Glomerular endothelial cell (primary cell): ENCODE data around the gene KIAA0825. TPM values are rescaled to one million over a fixed set of nuclear protein-coding genes. Genes with fewer than 3 reads are reported as not detected.
"Not testable (repeated sequence)": the region's sequence is repeated elsewhere in the genome, so short reads cannot be mapped to it uniquely, and the experiment has no call there.

Experiments used
- DNase-seq: peaks from one replicate; pipeline ENCODE4 v3.0.0-alpha.2; 2011; ENCODE audit warnings: low read depth, low spot score; ENCODE audit errors: extremely low read depth
- total RNA-seq: library from RNA; depleted of rRNA; stranded (reverse); fragments of >200 nt; gene quantifications from 2 replicates; pipeline ENCODE4 v1.2.3, GENCODE V29; 2015

KIAA0825 gene
- total RNA-seq, 1 donor from 2014 or later: 3.0 TPM

- no peak for DNase-seq
Observed at GRCh38 chr5:94199566-94199965, 418.8 kb downstream of the KIAA0825 start.

DNA sequence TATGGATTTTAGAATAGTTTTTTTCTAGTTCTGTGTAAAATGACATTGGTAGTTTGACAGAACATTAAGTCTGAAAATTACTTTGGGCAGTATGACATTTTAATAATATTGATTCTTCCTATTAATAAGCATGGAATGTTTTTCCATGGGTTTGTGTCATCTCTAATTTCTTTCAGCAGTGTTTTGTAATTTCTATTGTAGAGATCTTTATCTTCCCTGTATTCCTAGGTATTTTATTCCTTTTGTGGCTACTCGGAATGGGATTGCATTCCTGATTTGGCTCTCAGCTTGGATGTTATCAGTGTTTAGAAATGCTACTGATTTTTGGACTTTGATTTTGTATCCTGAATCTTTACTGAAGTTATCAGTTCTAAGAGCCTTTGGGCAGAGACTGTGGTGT lies 420.4 kb downstream of the KIAA0825 start:
- DNase-seq: no peak

DNA sequence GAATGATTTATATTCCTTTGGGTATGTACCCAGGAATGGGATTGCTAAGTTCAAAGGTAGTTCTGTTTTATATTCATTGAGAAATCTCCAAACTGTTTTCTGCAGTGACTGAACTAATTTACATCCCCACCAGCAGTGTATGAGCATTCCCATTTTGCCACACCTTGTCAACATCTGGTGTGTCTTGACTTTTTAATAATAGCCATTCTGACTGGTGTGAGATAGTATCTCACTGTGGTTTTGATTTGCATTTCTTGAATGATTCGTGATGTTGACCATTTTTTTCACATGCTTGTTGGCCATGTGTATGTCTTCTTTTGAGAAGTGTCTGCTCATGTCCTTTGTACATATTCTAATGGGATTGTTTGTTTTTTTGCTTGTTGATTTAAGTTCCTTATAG lies 421.5 kb downstream of the KIAA0825 start:
- no peak for DNase-seq

DNA sequence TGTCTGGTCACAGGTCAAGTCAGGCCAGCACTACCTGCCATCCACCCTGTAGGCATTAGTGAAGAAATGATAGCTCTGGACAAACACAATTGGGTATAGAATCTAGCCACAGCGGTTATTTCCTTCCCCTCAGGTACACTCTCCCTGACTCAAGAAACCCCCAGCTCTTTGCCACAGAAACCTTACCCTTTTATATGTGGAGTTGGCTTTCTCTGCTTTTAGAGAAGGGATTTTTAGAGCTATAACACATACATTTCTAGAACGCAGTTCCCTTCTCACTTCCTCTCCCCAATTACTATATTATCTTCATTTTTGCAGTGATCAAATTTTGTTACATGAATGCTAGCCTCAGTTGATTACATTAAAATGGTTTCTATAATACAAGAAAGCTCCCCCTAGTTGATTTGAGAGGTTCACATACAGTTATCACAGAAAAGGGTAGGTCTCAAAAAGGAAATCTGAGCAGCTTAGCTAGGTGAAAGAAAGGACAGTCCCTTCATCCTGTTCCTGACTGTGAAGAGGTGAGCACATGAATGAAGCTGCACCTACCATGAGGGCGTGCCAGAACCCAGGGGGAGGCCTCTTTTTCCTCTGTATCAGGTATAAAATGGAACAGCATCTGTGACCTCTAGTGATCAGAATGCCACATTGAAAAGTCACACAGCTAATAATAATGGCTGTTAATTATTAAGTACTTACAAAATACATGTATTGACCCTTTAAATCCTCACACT lies 425.6 kb downstream of the KIAA0825 start:
- no peak for DNase-seq

GRCh38 chr5:94191604-94192003 lies 426.8 kb downstream of the KIAA0825 start:
- DNase-seq: no peak

- DNase-seq: no peak
Observed at GRCh38 chr5:94188725-94189124, 429.7 kb downstream of the KIAA0825 start.

DNA sequence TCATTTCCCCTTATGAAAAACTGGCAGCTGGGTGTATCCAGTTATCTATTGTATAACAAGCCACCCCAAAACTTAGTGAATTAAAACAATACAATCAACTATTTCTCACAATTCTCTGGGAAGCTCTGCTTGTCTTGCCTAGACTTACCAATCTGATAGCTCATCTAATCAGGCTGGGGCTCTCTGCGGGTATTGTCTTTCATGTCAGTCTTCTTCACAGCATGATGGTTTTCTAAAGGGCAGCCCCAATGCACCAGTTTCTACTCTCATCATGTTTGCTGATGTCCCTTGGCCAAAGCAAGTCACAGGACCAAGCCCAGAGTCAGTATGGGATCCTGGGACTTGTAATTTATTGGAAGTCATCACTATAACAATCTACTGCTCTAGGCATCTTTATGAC lies 433.5 kb downstream of the KIAA0825 start:
- no peak for DNase-seq

DNA sequence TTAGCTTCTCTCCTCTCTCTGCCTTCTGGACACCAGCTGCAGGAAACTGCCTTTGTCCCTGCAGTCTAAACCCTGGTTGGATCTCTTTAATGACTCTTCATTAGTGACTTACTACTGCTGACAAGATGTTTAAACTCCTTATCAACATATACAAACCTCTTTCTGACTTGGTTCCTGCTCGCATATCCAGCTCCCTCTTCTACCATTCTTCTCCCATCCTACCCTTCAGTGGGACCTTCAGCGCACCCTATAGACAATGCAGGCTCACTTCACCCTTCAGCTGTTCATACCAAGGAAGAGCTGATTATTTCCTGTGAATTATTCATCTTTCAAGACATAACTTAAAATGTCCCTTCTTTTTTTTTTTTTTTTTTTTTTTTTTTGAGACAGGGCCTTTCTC lies 436.5 kb downstream of the KIAA0825 start:
- no peak for DNase-seq

GRCh38 chr5:94180761-94181160 lies 437.6 kb downstream of the KIAA0825 start:
- DNase-seq: no peak

GRCh38 chr5:94175912-94176311 lies 442.5 kb downstream of the KIAA0825 start:
- DNase-seq: no peak

DNA sequence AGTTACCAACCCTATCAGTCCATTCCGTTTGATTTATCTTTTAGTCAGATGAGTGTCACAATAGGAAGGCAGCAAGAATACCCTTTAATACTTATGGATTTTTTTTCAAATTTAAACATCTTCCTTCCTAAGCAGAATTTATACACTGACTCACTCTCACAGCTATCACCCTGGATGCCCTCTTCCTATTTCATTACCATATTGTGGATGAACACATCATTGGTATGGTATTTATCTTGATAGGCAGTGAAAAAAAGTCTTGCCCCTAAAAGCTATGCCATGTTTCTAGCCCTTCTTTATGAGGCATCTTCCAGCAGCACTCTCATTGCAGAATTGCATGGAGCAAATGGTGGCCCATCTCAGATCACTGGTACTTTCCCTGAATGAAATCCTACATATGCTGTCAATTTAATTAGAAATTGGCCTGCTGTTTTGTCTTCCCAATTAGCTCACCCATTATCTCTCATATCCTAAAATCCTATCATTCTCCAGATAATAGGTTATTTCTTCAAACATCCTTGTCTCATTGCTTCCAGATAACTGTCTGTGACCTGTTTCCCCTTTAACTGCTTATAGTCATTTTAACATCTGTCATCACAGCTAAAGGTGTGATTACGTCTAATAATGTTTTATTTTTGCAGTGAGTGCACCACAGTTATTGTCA lies 443.5 kb downstream of the KIAA0825 start:
- no peak for DNase-seq

GRCh38 chr5:94173100-94173499 lies 445.3 kb downstream of the KIAA0825 start:
- DNase-seq: no peak

DNA sequence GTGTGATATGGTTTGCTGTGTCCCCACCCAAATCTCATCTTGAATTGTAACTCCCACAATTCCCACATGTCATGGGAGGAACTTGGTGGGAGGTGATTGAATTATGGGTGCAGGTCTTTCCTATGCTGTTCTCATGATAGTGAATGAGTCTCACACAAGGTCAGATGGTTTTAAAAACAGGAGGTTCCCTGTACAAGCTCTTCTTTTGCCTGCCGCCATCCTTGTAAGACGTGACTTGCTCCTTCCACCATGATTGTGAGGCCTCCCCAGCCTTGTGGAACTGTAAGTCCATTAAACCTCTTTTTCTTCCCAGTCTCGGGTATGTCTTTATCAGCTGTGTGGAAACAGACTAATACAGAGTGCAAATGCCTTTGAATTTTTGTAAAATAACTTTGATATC lies 447.3 kb downstream of the KIAA0825 start:
- DNase-seq: not testable (repeated sequence)

DNA sequence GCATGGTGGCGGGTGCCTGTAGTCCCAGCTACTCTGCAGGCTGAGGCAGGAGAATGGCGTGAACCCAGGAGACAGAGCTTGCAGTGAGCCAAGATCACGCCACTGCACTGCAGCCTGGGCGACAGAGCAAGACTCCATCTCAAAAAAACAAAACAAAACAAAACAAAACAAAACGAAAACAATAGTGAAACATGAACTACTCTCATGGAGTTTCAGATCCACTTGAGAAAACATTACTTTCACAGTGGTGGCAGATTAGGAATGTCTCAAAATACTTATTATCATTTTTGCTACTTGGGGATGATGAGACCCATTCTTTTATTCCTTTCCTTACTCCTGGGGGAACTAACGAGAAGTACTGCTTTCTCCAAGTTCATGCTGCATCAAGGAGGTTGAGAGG lies 448.2 kb downstream of the KIAA0825 start:
- DNase-seq: not testable (repeated sequence)

- no peak for DNase-seq
Observed at GRCh38 chr5:94168151-94168550, 450.3 kb downstream of the KIAA0825 start.

DNA sequence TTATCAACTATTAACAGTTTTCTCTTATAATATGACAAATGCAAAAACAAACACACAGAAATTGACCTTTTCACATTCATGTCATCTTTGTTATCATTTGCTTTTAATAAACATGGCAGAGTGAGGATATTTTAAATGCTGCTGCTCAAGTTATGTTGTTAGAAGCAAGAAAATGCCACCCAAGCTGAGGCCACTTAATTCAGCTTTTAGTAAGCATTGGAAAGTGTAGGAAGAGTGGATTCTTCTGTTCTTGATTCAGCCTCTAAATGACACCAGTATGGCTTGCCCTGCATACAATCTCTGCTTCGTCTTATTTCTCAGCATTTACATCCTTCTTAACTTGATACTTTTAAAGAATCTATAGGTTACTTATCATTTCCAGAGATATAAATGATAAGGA lies 456.6 kb downstream of the KIAA0825 start:
- no peak for DNase-seq

- no peak for DNase-seq
Observed at GRCh38 chr5:94159144-94159543, 459.3 kb downstream of the KIAA0825 start.

DNA sequence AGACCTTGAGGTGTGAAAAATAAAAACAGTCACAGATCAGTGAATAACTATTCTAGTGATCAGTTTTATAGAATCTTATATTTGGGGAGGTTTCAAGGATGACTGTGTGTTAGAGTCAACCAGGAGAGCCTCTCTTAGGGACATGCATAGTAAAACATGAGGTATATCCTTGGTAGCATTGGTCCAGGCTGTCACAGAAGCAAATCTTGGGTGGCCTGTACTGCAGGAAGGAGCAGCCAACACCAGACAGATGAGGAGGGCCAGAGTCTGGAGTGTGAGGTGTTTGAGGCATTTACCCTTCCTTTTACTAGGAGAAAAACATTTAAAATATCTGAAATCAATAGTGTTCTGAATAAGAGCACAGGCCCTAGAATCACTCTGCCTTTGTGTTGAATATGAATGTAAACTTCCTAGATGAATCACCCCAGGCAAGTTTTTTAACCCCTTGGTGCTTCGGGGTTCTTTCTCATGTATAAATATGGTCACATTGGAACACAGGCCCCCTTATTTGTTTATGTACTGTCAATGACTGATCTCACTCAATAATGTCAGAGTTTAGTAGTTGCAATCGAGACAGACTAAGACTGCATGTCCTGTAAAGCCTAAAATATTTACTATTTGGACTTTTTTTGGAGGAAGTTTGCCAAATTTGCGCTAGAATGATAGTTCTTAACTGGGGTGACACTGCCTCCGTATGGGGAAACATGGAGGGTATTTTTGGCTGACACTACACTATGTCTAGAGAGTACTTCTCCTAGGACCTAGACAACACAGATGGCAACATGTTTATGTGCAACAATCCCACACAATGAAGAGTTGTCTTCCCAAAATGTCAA lies 460.5 kb downstream of the KIAA0825 start:
- DNase-seq: no peak

- DNase-seq: no peak
Observed at GRCh38 chr5:94154672-94155071, 463.7 kb downstream of the KIAA0825 start.

DNA sequence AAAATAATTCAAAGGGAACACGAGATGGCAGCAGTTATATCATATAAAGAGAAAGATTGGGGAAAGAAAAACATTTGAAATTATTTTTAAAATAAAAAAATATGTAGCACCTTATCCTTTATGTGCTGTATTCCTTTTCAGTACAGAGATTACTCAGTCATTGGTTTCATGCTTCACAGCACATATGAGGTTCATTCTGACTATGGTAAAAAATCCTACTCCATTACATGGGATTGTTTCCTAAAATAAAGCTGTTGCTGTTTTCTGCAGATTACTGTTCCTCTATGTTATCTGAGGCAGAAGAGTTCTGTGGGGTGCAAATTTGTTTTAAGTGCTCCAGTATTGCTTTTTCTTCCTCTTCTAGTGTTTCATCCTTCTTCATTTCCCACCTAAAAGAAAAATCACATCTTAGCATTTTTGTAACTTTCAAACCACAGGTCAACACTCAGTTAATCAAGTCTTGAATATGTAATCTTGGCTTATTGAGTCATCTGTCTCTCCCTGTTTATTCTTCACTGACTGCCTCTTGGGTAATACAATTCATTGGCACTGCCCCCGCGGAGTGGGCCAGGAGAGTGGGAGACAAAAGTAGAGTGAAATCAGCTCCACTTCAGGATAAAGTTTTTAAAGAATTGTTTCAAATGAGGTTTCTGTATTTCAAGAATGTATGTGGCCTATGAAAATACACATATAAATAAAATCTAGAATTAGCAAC lies 464.5 kb downstream of the KIAA0825 start:
- no peak for DNase-seq

DNA sequence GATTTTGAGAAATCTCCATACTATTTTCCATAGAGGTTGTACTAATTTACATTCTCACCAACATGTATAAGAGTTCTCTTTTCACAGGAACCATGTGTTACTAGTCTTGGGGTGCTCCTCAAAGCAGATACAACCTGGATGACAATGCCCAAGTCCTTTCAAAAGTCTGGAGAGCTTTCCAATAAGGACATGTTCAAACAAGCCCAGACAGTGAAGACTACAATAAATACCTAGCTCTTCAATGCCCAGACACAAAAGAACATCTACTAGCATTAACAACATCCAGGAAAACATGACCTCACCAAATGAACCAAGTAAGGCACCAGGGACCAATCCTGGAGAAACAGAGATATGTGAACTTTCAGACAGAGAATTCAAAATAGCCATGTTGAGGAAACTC lies 474.8 kb downstream of the KIAA0825 start:
- not testable (repeated sequence) for DNase-seq
